Adrenal gland (tissue), 12 donors: ENCODE results near the gene TPP1. TPM values are rescaled to one million over a fixed set of nuclear protein-coding genes. Genes with fewer than 3 reads are reported as not detected.

Source experiments
- DNase-seq, 7 donors: peaks; one replicate each; pipeline ENCODE4 v3.0.0-alpha.2; 2019 to 2020
- H3K27ac ChIP-seq, 5 donors: fragments of 200-600 bp; sonication (generic) in 4 of 5; 1 replicate in 3 of 5; 2 replicates in 2 of 5; pipeline versions ENCODE4 v1.5.1 to v1.8.0; 2016 to 2020; ENCODE audit warnings: mild to moderate bottlenecking in 1 of 5
- H3K27me3 ChIP-seq: fragments of 200-600 bp; 2 replicates; pipeline ENCODE4 v1.8.0; 2021
- H3K36me3 ChIP-seq, 2 donors: fragments of 200-600 bp; replicated peaks in 1 of 2; 1 replicate in 1 of 2; 2 replicates in 1 of 2; pipeline versions ENCODE4 v1.5.1 to v1.8.0; 2018 to 2022
- H3K4me1 ChIP-seq, 2 donors: fragments of 200-600 bp; replicated peaks in 1 of 2; 1 replicate in 1 of 2; 2 replicates in 1 of 2; pipeline versions ENCODE4 v1.5.1 to v1.8.0; 2018 to 2021
- H3K4me3 ChIP-seq, 4 donors: fragments of 200-600 bp; sonication (generic) in 3 of 4; one replicate each; pipeline ENCODE4 v1.5.1; 2016 to 2018
- H3K9me3 ChIP-seq, 3 donors: fragments of 200-600 bp; sonication (generic) in 1 of 3; replicated peaks in 1 of 3; 1 replicate in 2 of 3; 2 replicates in 1 of 3; pipeline versions ENCODE4 v1.5.1 to v1.8.0; 2016 to 2021
- POLR2A ChIP-seq, 2 donors: fragments of 450-650 bp; IDR thresholded peaks; one replicate each; pipeline ENCODE4 v1.6.1; 2017; ENCODE audit warnings: antibody characterized with exemption in 2 of 2, mild to moderate bottlenecking in 2 of 2, moderate library complexity in 1 of 2
- WGBS, 4 donors: extraction: QIAGEN DNeasy Blood & Tissue Kit in 2 of 4; methylation state at CpG; one replicate each; pipeline versions ENCODE4 v1.1.5 to v1.1.7; 2013 to 2017; 5-methylcytosine and 5-hydroxymethylcytosine counted together
- intact Hi-C, 2 donors: fragments of 100-400 bp; cut with DNase I; formaldehyde crosslinking; loops; one replicate each; pipeline versions ENCODE4 v1.14.1 to v1.15.0; 2022 to 2023
- polyA plus RNA-seq, 3 donors: library from polyadenylated mRNA; stranded (reverse); fragments of 200-250 nt in 2 of 3; fragments of 350-450 nt in 1 of 3; fragmentation: Illumina TruSeq in 1 of 3; extraction: RNeasy Lipid Tissue Mini Kit (QIAGEN cat#74804) in 1 of 3; gene quantifications; one replicate each; pipeline ENCODE4 v1.2.3, GENCODE V29; 2013 to 2014
- total RNA-seq, 9 donors: library from RNA; depleted of rRNA in 4 of 9; stranded (reverse); fragments of >200 nt in 4 of 9; fragments of 120-200 nt in 1 of 9; fragmentation: NEBNext Ultra II Directional in 1 of 9; extraction: Animal tissue kit (Norgen Biotek cat#: 25700) in 1 of 9; gene quantifications; one replicate each; pipeline versions ENCODE4 v1.1.0 to v1.2.4, GENCODE V29; 2013 to 2023
- TF ChIP-seq, protein P1 (sequence below), 6 experiments: fragments of 450-650 bp in 4 of 6; fragments of 200-600 bp in 2 of 6; sonication (generic) in 1 of 6; IDR thresholded peaks; 1 replicate in 5 of 6; 2 replicates in 1 of 6; pipeline versions ENCODE4 v1.5.1 to v1.8.0; 2016 to 2021; ENCODE audit warnings: antibody characterized with exemption in 6 of 6, mild to moderate bottlenecking in 2 of 6, moderate library complexity in 1 of 6
- donor health status: healthy with polysubstance abuse.
- donor health status: Bipolar disorder and iron deficiency.
- donor health status: DM: yes; HTN: yes; CAD: no.
- donor health status: DM: no; HTN: no; CAD: no.
- donor health status: DM: no; HTN: no; CAD: no.
- donor health status: DM: yes; HTN: yes; CAD: no.

The TPP1 gene
- total and polyA plus RNA-seq, 12 donors: 53.2 to 464 (median 288) TPM

DNA sequence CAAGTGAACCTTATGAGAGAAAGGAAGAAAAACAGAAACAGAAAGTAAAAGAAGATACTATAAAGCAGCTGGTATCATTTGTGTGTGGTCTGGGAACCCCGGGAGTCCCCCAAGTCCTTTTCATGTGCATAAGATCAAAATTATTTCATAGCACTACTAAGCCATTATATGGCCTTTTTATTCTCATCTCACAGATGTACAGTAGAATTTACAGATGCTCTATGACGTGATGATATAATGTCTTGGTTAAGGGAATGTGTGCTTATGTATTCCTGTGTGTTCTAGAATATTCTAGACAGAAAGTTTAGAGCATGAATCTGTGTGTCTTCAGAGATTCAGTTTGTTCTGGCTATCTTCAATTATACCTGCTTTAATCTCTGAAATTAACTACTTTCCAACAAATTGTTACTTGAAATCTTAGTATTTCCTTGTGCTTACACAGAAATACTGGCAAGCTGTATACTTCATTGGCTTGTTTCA lies 8.6 kb upstream of the TPP1 start:
- no peak for TF ChIP-seq POLR2A (IDR thresholded peaks at IDR 0.05)
- TF ChIP-seq, protein P1, sequence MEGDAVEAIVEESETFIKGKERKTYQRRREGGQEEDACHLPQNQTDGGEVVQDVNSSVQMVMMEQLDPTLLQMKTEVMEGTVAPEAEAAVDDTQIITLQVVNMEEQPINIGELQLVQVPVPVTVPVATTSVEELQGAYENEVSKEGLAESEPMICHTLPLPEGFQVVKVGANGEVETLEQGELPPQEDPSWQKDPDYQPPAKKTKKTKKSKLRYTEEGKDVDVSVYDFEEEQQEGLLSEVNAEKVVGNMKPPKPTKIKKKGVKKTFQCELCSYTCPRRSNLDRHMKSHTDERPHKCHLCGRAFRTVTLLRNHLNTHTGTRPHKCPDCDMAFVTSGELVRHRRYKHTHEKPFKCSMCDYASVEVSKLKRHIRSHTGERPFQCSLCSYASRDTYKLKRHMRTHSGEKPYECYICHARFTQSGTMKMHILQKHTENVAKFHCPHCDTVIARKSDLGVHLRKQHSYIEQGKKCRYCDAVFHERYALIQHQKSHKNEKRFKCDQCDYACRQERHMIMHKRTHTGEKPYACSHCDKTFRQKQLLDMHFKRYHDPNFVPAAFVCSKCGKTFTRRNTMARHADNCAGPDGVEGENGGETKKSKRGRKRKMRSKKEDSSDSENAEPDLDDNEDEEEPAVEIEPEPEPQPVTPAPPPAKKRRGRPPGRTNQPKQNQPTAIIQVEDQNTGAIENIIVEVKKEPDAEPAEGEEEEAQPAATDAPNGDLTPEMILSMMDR (IDR thresholded peaks at IDR 0.05): no peak
- WGBS, 4 donors: 62 to 78% (median 74%) methylated on average over 2 of the region's 2 CpGs
- H3K4me3 ChIP-seq: no peak overlapping the region
- no peaks in the 10 kb centered on the region for H3K4me1 ChIP-seq
- no peaks in the 10 kb centered on the region for H3K36me3 ChIP-seq
- no peaks in the 10 kb centered on the region for H3K27me3 ChIP-seq
- H3K9me3 ChIP-seq: no peaks in the 10 kb centered on the region
- no peak for DNase-seq
- no peak overlapping the region for H3K27ac ChIP-seq
- intact Hi-C loops: no loop called here

DNA sequence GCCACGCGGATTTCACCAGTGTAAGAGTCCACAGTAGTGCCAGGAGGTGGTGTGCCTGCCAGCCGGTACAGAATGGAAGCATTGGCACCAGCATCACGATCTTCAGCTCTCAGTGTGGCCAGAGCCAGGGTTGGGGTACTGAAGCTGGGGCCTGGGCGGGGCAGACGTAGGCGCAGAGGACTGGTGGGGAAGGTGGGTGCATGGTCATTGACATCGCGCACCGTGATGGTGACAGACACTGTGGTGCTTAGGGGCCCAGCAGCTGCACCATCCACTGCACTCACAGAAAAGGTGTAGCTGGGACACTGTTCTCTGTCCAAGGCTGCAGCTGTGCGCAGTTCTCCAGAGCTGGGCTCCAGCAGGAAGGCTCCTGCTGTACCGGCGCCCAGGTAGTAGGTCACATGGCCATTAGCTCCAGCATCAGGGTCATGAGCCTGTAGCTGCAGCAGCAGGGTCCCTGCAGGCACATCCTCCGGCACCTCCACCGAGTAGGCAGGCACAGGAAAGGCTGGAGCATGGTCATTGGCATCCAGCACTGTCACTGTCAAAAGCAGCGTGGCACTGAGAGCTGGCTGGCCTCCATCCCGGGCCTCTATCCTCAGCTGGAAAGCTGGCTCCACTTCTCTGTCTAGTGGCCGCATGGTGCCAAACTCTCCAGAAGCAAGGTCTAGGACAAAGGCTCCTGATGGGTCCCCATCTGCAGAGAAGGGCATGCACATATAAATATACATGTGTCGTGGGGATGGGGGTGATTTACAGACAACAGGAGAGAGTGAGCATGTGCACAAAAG lies 7.9 kb upstream of the TPP1 start:
- intact Hi-C loops: no loop called here
- H3K36me3 ChIP-seq: no peaks in the 10 kb centered on the region
- no peaks in the 10 kb centered on the region for H3K27me3 ChIP-seq
- 81 to 90% (median 83%) methylated on average over 10 to 19 of the region's 19 CpGs for WGBS, 4 donors
- no peak for DNase-seq
- no peak overlapping the region for H3K4me3 ChIP-seq
- H3K27ac ChIP-seq: no peak overlapping the region
- TF ChIP-seq POLR2A (IDR thresholded peaks at IDR 0.05): no peak
- TF ChIP-seq, protein P1 (IDR thresholded peaks at IDR 0.05): no peak
- no peaks in the 10 kb centered on the region for H3K9me3 ChIP-seq
- no peaks in the 10 kb centered on the region for H3K4me1 ChIP-seq

DNA sequence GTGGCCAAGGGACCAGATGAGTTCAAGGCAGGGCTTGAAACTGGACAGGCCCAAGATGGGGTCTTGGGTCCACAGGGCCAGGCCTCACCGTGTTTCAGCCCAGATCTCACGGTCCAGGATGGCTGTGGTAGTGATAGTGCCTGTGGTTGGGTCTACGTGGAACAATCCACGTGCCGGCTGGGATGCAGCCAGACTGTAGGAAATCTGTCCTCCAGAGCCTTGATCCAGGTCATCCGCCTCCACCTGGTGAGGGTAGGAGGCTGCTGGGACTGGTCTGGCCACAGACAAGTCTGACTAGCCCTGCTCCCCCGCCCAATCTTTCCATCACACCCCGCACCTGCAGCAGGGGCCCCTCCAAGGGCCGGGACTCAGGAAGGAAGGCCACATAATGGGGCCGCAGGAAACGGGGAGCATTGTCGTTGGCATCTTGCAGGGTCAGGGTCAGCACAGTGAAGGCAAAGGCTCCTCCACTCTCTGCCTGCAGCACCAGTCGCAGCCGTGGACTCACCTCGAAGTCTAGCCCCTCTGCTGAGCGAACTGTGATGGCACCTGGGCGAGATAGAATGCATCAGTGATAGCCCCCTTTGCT lies 6.7 kb upstream of the TPP1 start:
- WGBS, 4 donors: 74 to 90% (median 85%) methylated on average over 11 to 17 of the region's 17 CpGs
- Histone ChIP-seq H3K36me3 (no peaks in the 10 kb centered on the region), H3K27ac (no peak overlapping the region), H3K4me1 (no peaks in the 10 kb centered on the region), H3K27me3 (no peaks in the 10 kb centered on the region), H3K9me3 (no peaks in the 10 kb centered on the region), H3K4me3 (no peak overlapping the region)
- intact Hi-C loops: no loop called here
- no peak for DNase-seq
- TF ChIP-seq, protein P1 (IDR thresholded peaks at IDR 0.05): no peak
- TF ChIP-seq POLR2A (IDR thresholded peaks at IDR 0.05): no peak

DNA sequence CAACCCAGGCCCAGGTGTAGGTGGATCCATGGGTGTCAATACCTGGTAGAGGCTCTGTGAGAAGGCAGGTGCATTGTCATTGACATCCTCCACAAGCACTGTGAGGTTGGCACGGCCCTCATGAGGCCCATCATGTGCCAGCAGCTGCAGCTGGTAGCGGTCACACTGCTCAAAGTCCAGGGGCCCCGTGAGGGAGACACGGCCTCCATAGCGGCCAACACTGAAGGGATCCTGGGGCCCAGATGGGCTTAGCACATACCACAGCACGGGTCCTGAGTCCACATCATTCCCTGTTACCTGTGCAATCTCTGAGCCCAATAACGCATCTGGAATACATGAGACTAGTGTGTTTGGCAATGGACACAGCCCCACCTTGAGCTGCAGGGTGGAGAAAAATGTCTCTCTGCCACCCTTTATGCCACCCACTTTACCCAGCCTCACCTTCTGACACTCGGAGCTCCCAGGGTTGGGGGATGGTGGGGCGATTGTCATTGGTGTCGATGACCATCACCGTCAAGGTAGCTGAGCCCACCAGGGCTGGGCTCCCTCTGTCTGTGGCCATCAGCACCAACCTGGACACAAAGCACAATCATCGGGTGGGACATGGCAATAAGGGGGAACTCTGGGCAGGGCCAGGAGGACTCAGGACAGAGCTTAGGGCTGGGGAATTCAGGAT lies 6.1 kb upstream of the TPP1 start:
- no peaks in the 10 kb centered on the region for H3K36me3 ChIP-seq
- no peaks in the 10 kb centered on the region for H3K27me3 ChIP-seq
- no peak overlapping the region for H3K4me3 ChIP-seq
- H3K9me3 ChIP-seq: no peaks in the 10 kb centered on the region
- no peak overlapping the region for H3K27ac ChIP-seq
- intact Hi-C loops: no loop called here
- H3K4me1 ChIP-seq: no peaks in the 10 kb centered on the region
- DNase-seq: peak in 1 of 7 donors; percentile 10
- no peak for TF ChIP-seq POLR2A (IDR thresholded peaks at IDR 0.05)
- TF ChIP-seq, protein P1 (IDR thresholded peaks at IDR 0.05): no peak
- 89 to 96% (median 91%) methylated on average over 7 to 12 of the region's 12 CpGs for WGBS, 4 donors
